Hepatocyte (in vitro differentiated cells): Measurements from ENCODE around the gene ITPR1. TPM values are rescaled to one million over a fixed set of nuclear protein-coding genes. Genes with fewer than 3 reads are reported as not detected.

ENCODE experiments used
- DNase-seq: peaks from one replicate; pipeline ENCODE4 v3.0.0-alpha.2; 2016; ENCODE audit warnings: low spot score
- H2AFZ ChIP-seq: fragments of 200-600 bp; sonication (generic); 2 replicates; pipeline ENCODE4 v1.6.0; 2016; ENCODE audit warnings: antibody characterized with exemption, mild to moderate bottlenecking
- H3K27ac ChIP-seq: fragments of 200-600 bp; sonication (generic); 2 replicates; pipeline ENCODE4 v1.5.1; 2016; ENCODE audit warnings: mild to moderate bottlenecking
- H3K27me3 ChIP-seq: fragments of 200-600 bp; sonication (generic); 2 replicates; pipeline ENCODE4 v1.6.1; 2016
- H3K36me3 ChIP-seq: fragments of 200-600 bp; sonication (generic); replicated peaks from 2 replicates; pipeline ENCODE4 v1.5.1; 2016; ENCODE audit warnings: low read depth; ENCODE audit not compliant: insufficient read depth
- H3K4me1 ChIP-seq: fragments of 200-600 bp; sonication (generic); 2 replicates; pipeline ENCODE4 v1.5.1; 2016; ENCODE audit warnings: mild to moderate bottlenecking, moderate library complexity; ENCODE audit not compliant: insufficient read depth
- H3K4me2 ChIP-seq: fragments of 200-600 bp; sonication (generic); 2 replicates; pipeline ENCODE4 v1.6.0; 2016
- H3K4me3 ChIP-seq: fragments of 200-600 bp; sonication (generic); 2 replicates; pipeline ENCODE4 v1.5.1; 2016; ENCODE audit warnings: mild to moderate bottlenecking
- H3K79me2 ChIP-seq: fragments of 200-600 bp; sonication (generic); 2 replicates; pipeline ENCODE4 v1.6.0; 2017; ENCODE audit warnings: mild to moderate bottlenecking
- H3K9me2 ChIP-seq: fragments of 200-600 bp; sonication (generic); replicated peaks from 2 replicates; pipeline ENCODE4 v1.6.0; 2017; ENCODE audit warnings: mild to moderate bottlenecking; ENCODE audit not compliant: insufficient read depth
- H3K9me3 ChIP-seq: fragments of 200-600 bp; sonication (generic); 2 replicates; pipeline ENCODE4 v1.5.1; 2016; ENCODE audit warnings: low read depth, mild to moderate bottlenecking
- H4K20me1 ChIP-seq: fragments of 200-600 bp; sonication (generic); 2 replicates; pipeline ENCODE4 v1.6.0; 2016; ENCODE audit warnings: mild to moderate bottlenecking; ENCODE audit not compliant: insufficient read depth, poor library complexity, severe bottlenecking
- EZH2 ChIP-seq: fragments of 200-600 bp; sonication (generic); IDR thresholded peaks from 2 replicates; pipeline ENCODE4 v1.6.1; 2016; ENCODE audit warnings: antibody characterized with exemption, mild to moderate bottlenecking, borderline replicate concordance
- EZH2phosphoT487 ChIP-seq: fragments of 200-600 bp; sonication (generic); IDR thresholded peaks from one replicate; pipeline ENCODE4 v1.6.1; 2018; ENCODE audit warnings: antibody characterized with exemption, mild to moderate bottlenecking, low read depth, moderate library complexity; ENCODE audit not compliant: unreplicated experiment, severe bottlenecking
- WGBS: methylation state at CpG from one replicate; pipeline ENCODE4 v1.1.6; 2016; ENCODE audit warnings: low lambda C conversion rate; ENCODE audit errors: missing lambda C conversion rate; 5-methylcytosine and 5-hydroxymethylcytosine counted together
- polyA plus RNA-seq: library from polyadenylated mRNA; unstranded; fragments of >200 nt; fragmentation: Nextera tagmentation; extraction: Ambion mirVana; gene quantifications from 2 replicates; pipeline ENCODE4 v1.2.1, GENCODE V29; 2016
- total RNA-seq: library from RNA; depleted of rRNA; stranded (reverse); fragments of >200 nt; gene quantifications from 2 replicates; pipeline ENCODE4 v1.2.3, GENCODE V29; 2014
- TF ChIP-seq, protein P1 (sequence below): fragments of 200-600 bp; sonication (generic); IDR thresholded peaks from 2 replicates; pipeline ENCODE4 v1.5.1; 2016; ENCODE audit warnings: antibody characterized with exemption, mild to moderate bottlenecking; ENCODE audit not compliant: poor library complexity

The ITPR1 gene
- total and polyA plus RNA-seq, 2 experiments from 2014 or later: 46.8 to 90.8 TPM

DNA sequence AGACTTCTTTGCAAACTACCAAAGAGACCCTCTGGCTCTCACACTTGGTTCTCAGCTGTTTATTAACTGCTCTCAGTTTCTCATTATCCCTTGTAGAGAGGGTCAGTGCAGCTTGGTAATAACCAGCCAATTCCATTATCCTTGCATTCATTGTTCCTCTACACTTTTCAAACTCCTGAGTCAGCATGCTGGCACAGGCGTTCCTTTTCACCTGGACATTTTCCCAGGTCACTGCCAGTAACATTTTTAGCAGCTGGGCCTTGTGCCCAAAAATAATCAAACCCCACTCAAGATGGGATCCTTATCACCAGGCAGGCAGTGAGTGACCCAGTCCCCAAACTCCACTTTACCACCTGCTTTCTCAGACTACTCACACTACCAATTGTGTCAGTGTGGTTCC, 21.2 kb upstream of the ITPR1 start:
- 52% methylated on average over 1 of the region's 1 CpG for WGBS
- H3K4me3 ChIP-seq: no peak overlapping the region
- no peak overlapping the region for H3K4me2 ChIP-seq
- H2AFZ ChIP-seq: no peak overlapping the region
- no peaks in the 10 kb centered on the region for H3K36me3 ChIP-seq
- H3K4me1 ChIP-seq: no peaks in the 10 kb centered on the region
- H4K20me1 ChIP-seq: no peaks in the 10 kb centered on the region
- peaks cover 6% of the 10 kb centered on the region for H3K27me3 ChIP-seq
- TF ChIP-seq EZH2: no peak
- TF ChIP-seq, protein P1, sequence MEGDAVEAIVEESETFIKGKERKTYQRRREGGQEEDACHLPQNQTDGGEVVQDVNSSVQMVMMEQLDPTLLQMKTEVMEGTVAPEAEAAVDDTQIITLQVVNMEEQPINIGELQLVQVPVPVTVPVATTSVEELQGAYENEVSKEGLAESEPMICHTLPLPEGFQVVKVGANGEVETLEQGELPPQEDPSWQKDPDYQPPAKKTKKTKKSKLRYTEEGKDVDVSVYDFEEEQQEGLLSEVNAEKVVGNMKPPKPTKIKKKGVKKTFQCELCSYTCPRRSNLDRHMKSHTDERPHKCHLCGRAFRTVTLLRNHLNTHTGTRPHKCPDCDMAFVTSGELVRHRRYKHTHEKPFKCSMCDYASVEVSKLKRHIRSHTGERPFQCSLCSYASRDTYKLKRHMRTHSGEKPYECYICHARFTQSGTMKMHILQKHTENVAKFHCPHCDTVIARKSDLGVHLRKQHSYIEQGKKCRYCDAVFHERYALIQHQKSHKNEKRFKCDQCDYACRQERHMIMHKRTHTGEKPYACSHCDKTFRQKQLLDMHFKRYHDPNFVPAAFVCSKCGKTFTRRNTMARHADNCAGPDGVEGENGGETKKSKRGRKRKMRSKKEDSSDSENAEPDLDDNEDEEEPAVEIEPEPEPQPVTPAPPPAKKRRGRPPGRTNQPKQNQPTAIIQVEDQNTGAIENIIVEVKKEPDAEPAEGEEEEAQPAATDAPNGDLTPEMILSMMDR: no peak
- TF ChIP-seq EZH2phosphoT487: no peak
- H3K27ac ChIP-seq: no peak overlapping the region
- no peaks in the 10 kb centered on the region for H3K9me3 ChIP-seq
- DNase-seq: no peak
- H3K9me2 ChIP-seq: no peaks in the 10 kb centered on the region
- H3K79me2 ChIP-seq: no peaks in the 10 kb centered on the region

DNA sequence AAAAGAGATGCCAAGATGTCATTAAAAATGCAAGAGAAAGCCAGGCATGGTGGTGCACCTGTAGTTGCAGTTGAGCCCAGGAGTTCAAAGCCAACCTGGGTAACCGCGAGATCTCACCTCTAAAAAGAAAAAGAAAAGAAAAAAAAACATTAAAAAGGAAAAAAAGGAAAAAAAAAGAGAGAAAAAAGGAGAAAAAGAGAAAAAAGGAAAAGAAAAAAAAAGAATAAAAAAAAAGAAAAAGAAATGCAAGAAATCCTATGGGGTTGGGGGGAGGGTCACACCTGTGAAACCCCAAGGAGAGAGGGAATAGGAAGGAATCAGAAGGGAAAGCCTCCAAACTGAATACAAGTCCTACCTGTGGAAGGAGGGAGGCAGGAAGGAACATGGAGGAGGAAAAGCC, 20.8 kb upstream of the ITPR1 start:
- Histone ChIP-seq H4K20me1 (no peaks in the 10 kb centered on the region), H3K27me3 (peaks cover 6% of the 10 kb centered on the region), H3K9me2 (no peaks in the 10 kb centered on the region), H3K4me1 (no peaks in the 10 kb centered on the region), H3K79me2 (no peaks in the 10 kb centered on the region), H3K4me3 (no peak overlapping the region), H3K9me3 (no peaks in the 10 kb centered on the region), H3K36me3 (no peaks in the 10 kb centered on the region), H2AFZ (no peak overlapping the region), H3K4me2 (no peak overlapping the region), H3K27ac (no peak overlapping the region)
- WGBS: 97% methylated on average over 2 of the region's 2 CpGs
- TF ChIP-seq EZH2phosphoT487: no peak
- no peak for DNase-seq

DNA sequence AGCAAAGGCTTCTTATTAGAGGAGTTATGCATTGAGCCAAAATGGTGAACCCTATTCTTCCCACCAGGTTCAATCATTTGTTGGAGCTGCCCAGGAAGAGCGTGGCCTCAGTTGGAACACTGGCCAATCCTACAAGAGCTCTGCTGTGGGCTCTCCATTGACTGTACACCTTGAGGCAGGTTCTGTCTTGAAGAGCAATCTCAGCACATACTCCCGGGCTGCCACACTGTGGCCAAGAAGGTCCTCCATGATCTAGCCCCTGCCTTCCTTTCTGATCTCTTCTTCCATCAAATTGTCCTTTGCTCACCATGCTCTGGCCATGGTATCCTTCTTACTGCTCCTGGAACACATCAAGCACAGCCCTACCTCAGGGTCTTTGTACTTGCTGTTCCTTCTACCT, 20.4 kb upstream of the ITPR1 start:
- TF ChIP-seq EZH2phosphoT487 (no peak), EZH2 (no peak)
- TF ChIP-seq, protein P1: no peak
- H3K9me3 ChIP-seq: no peaks in the 10 kb centered on the region
- 82% methylated on average over 2 of the region's 2 CpGs for WGBS
- no peaks in the 10 kb centered on the region for H4K20me1 ChIP-seq
- H3K9me2 ChIP-seq: no peaks in the 10 kb centered on the region
- DNase-seq: no peak
- H3K27me3 ChIP-seq: peaks cover 6% of the 10 kb centered on the region
- no peak overlapping the region for H2AFZ ChIP-seq
- no peak overlapping the region for H3K4me2 ChIP-seq
- H3K27ac ChIP-seq: no peak overlapping the region
- H3K79me2 ChIP-seq: no peaks in the 10 kb centered on the region
- no peaks in the 10 kb centered on the region for H3K36me3 ChIP-seq
- no peaks in the 10 kb centered on the region for H3K4me1 ChIP-seq
- H3K4me3 ChIP-seq: no peak overlapping the region

DNA sequence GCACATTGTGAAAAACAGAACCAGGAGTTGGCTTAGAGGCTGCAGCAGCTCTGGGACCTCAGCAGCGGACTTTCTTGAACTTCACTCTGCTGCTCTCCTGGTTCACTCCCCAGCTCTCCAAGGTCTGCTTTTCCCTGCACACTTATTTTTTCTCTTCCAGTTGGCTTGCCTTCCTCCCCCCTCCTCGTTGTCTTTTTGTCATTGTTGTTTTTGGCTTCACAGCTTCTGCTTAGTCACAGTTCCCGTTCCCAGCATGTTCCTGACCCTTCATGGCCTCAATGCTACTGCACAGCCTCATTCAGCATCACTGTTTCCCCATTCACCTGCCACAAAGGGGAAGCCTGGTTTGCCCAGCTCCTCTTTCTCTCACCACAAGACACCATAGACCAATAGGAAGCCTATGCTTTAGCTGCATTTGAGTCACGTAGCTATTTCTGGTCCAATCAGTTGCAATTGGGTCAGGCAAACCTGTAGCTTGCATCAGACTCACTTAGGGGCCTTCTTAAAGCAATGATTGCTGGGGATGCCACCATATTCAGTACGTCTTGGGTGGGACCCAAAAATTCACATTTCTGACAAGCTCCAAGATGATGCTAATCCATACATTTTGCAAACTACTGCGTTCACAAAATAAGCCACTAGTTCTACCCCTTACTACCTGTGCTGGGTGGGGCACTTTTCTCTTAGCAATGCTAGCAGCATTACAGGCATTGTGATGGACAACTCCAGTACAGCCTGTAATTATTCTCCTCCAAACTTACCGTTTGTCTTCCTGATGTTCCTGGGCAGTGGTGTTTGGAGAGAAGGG, 18.3 kb upstream of the ITPR1 start:
- no peak overlapping the region for H3K27ac ChIP-seq
- H3K36me3 ChIP-seq: no peaks in the 10 kb centered on the region
- no peaks in the 10 kb centered on the region for H3K79me2 ChIP-seq
- no peak for TF ChIP-seq EZH2
- TF ChIP-seq EZH2phosphoT487: no peak
- TF ChIP-seq, protein P1: no peak
- no peaks in the 10 kb centered on the region for H3K9me2 ChIP-seq
- H3K9me3 ChIP-seq: no peaks in the 10 kb centered on the region
- H2AFZ ChIP-seq: no peak overlapping the region
- no peaks in the 10 kb centered on the region for H3K4me1 ChIP-seq
- H3K4me3 ChIP-seq: no peak overlapping the region
- H3K4me2 ChIP-seq: no peak overlapping the region
- 81% methylated on average over 7 of the region's 7 CpGs for WGBS
- peaks cover 6% of the 10 kb centered on the region for H3K27me3 ChIP-seq
- no peaks in the 10 kb centered on the region for H4K20me1 ChIP-seq
- DNase-seq: no peak
